Neutrophil (primary cell): ENCODE measurements around the gene HOXA1.

Experiments used
- H3K27ac ChIP-seq: fragments of 200-600 bp; sonication (generic); 2 replicates; pipeline ENCODE4 v1.5.1; 2016; ENCODE audit warnings: mild to moderate bottlenecking, moderate library complexity
- H3K27me3 ChIP-seq: fragments of 200-600 bp; sonication (generic); 2 replicates; pipeline ENCODE4 v1.6.0; 2016; ENCODE audit warnings: mild to moderate bottlenecking
- H3K36me3 ChIP-seq: fragments of 200-600 bp; sonication (generic); 2 replicates; pipeline ENCODE4 v1.5.1; 2017
- H3K4me1 ChIP-seq, 2 experiments: fragments of 200-600 bp in 1 of 2; sonication (generic) in 1 of 2; 1 replicate in 1 of 2; 2 replicates in 1 of 2; pipeline versions ENCODE4 v1.5.1 to v1.6.1; 2013 to 2016; ENCODE audit warnings: low read depth in 1 of 2, low read length in 1 of 2, mild to moderate bottlenecking in 1 of 2, moderate library complexity in 1 of 2; ENCODE audit not compliant: control insufficient read depth in 1 of 2, insufficient read depth in 1 of 2
- H3K4me3 ChIP-seq, 2 experiments: fragments of 200-600 bp in 1 of 2; sonication (generic) in 1 of 2; 1 replicate in 1 of 2; 2 replicates in 1 of 2; pipeline ENCODE4 v1.5.1; 2013 to 2016; ENCODE audit warnings: low read depth in 1 of 2, low read length in 1 of 2, mild to moderate bottlenecking in 1 of 2, moderate library complexity in 1 of 2
- H3K9me3 ChIP-seq: fragments of 200-600 bp; sonication (generic); 2 replicates; pipeline ENCODE4 v1.5.1; 2016
- TF ChIP-seq, protein P1 (sequence below): fragments of 200-600 bp; sonication (generic); IDR thresholded peaks from 2 replicates; pipeline ENCODE4 v1.5.1; 2016; ENCODE audit warnings: antibody characterized with exemption

The HOXA1 gene

DNA sequence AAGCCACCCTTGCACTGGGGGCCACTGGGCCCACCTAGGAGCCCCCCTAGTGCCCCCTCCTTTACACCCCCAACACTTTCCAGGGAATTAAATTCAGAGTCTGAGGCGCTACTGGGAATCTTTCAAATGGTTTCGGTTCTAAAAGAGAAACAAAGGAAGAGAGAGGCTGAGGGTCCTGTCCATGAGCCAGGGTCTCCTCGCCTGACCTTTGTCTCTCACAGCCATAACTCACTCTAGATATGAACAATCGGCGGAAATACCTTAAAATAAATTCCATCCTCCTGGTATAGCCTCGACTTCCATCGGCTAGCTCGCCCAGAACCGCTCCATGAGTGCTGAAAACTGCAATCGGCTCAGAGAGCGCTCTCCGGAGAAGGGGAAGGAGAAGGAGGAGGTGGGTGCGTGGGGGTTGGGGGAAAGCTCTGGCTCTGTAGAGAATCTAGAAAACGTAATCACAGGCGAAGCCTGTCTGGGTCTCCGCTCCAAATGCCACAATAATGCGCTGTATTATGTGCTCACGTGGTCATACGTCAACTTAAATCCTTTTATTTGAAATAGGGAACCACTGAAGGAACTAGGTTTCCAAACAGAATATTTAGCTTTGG lies 22.2 kb upstream of the HOXA1 start:
- TF ChIP-seq, protein P1, sequence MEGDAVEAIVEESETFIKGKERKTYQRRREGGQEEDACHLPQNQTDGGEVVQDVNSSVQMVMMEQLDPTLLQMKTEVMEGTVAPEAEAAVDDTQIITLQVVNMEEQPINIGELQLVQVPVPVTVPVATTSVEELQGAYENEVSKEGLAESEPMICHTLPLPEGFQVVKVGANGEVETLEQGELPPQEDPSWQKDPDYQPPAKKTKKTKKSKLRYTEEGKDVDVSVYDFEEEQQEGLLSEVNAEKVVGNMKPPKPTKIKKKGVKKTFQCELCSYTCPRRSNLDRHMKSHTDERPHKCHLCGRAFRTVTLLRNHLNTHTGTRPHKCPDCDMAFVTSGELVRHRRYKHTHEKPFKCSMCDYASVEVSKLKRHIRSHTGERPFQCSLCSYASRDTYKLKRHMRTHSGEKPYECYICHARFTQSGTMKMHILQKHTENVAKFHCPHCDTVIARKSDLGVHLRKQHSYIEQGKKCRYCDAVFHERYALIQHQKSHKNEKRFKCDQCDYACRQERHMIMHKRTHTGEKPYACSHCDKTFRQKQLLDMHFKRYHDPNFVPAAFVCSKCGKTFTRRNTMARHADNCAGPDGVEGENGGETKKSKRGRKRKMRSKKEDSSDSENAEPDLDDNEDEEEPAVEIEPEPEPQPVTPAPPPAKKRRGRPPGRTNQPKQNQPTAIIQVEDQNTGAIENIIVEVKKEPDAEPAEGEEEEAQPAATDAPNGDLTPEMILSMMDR: no peak
- H3K36me3 ChIP-seq: no peaks in the 10 kb centered on the region
- no peak overlapping the region for H3K27ac ChIP-seq
- peaks cover 5% of the 10 kb centered on the region for H3K27me3 ChIP-seq
- H3K4me1 ChIP-seq: peaks cover 0 to 6% of the 10 kb centered on the region in 2 experiments
- no peaks in the 10 kb centered on the region for H3K9me3 ChIP-seq
- no peak overlapping the region for H3K4me3 ChIP-seq

DNA sequence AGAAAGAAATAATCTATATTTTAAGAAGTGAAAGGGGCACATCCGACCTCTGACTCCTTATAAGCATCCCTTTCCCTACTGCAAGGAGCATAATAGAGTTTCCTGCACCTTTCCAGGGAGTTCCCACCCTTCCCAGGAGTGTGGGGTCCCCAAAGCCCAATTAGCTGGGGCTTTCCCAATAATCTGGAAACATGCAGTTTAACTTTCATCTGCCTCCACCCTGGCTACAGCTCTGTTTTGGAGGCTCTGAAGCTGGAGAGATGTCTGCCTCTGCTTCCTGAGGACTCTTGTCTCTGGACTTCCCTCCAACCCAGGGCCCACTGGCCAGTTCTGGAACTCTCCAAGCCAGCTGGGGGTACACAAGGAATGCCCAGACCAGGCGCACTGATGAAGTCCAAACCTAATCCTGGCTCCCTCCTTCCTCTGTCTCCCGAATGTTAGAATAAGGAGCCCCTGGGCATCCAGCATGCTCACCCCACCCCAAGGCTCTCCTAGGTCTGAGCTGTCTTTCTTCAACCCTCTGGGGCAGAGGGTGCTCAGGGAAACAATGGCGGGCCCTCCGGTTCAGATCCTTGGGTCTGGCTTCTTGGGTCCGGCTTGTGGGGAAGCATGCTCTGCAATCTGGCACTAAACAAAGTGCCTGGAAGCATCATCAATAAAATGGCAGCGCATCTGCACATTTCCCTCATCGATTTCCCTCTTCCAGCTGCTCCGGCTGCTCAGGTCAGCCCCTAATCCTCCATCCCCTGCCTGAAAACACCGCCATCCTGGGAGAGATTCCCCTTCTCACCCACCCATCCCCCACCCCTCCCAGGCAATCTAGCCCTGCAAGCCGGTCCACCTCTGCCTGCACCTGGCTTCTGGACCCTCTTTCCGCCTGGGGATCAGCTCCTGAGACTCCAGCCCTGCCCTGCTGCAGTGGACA lies 21.4 kb upstream of the HOXA1 start:
- TF ChIP-seq, protein P1: no peak
- H3K27ac ChIP-seq: no peak overlapping the region
- no peaks in the 10 kb centered on the region for H3K36me3 ChIP-seq
- H3K9me3 ChIP-seq: no peaks in the 10 kb centered on the region
- H3K4me3 ChIP-seq: no peak overlapping the region
- H3K27me3 ChIP-seq: peaks cover 5% of the 10 kb centered on the region
- H3K4me1 ChIP-seq: no peaks in the 10 kb centered on the region

DNA sequence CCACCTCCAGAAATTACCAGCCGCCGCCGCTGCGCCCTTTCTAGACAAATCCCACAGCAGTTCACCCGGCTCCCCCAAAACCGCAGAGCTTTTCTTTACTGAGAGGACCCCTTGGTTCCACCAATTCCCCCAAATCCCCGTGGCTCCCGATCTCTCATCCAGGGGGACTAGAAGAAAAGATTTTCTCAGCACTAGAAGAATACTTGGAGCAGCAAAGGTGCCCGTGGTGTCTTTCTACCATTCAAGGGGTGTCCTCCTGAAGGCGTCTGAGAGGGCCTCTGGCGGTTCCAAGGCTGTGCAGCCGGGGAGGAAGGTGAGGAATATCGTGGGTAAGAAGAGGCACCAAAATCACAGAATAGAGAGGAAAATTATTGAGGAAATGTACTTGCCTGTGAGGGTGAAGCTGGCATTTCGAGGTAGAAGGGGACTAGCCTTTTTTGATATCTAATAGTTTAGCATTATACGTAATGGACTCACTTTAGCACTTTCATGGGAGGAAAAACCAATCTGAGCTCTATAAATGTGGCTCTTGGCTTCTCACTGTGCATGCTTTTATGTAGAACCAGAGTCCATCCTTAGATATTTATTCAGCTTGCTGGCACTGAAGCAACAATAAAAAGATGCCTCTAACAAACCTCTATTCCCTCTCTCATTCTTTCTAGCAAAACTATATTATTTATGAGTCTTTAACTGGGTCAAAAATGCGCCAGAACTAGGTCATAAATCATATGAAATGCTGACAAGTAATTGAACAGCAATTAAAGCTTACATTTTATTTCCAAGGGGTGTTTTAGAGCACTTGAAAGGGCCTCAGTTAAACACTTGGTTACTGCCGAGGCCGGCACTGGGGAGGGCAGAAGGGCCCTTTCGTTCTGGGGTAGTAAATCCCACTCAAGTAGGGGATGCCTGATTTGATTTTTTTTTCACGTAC lies 20.5 kb upstream of the HOXA1 start:
- TF ChIP-seq, protein P1: no peak
- Histone ChIP-seq H3K4me3 (no peak overlapping the region), H3K9me3 (no peaks in the 10 kb centered on the region), H3K27ac (no peak overlapping the region), H3K36me3 (no peaks in the 10 kb centered on the region), H3K27me3 (peaks cover 5% of the 10 kb centered on the region), H3K4me1 (no peaks in the 10 kb centered on the region)

- H3K4me1 ChIP-seq: no peaks in the 10 kb centered on the region
- TF ChIP-seq, protein P1: no peak
- H3K27ac ChIP-seq: no peak overlapping the region
- H3K4me3 ChIP-seq: no peak overlapping the region
- H3K9me3 ChIP-seq: no peaks in the 10 kb centered on the region
- H3K27me3 ChIP-seq: peaks cover 5% of the 10 kb centered on the region
- H3K36me3 ChIP-seq: no peaks in the 10 kb centered on the region
Measured at GRCh38 chr7:27115221-27116026, 19.6 kb upstream of the HOXA1 start.

GRCh38 chr7:27114881-27115220 lies 19.1 kb upstream of the HOXA1 start:
- Histone ChIP-seq H3K9me3 (no peaks in the 10 kb centered on the region), H3K4me1 (no peaks in the 10 kb centered on the region), H3K27ac (no peak overlapping the region), H3K27me3 (peaks cover 5% of the 10 kb centered on the region), H3K36me3 (no peaks in the 10 kb centered on the region), H3K4me3 (no peak overlapping the region)
- TF ChIP-seq, protein P1: no peak
